Activated T-helper 1 cell treated with anti-CD3 and anti-CD28 coated beads, Interleukin-12 subunit alpha, Interleukin-12 subunit beta, Interleukin-2, Interleukin-4 antibody, amounts not matched to agents 30 ng/mL and 10 ng/mL and 1 ng/mL, durations not matched to agents 14 hours and 24 hours and 36 hours (primary cell): ENCODE data around the gene ERCC4. TPM values are rescaled to one million over a fixed set of nuclear protein-coding genes. Genes with fewer than 3 reads are reported as not detected.

ENCODE experiments used
- DNase-seq: peaks from one replicate; pipeline ENCODE4 v3.0.0; 2021; ENCODE audit warnings: low spot score
- H3K27ac Mint-ChIP-seq: one replicate; pipeline ENCODE4 v1.8.0; 2021; ENCODE audit warnings: mild to moderate bottlenecking, mixed read lengths
- H3K27me3 Mint-ChIP-seq: one replicate; pipeline ENCODE4 v1.8.0; 2022; ENCODE audit warnings: mild to moderate bottlenecking, moderate library complexity, mixed read lengths; ENCODE audit not compliant: insufficient read depth
- H3K36me3 Mint-ChIP-seq: one replicate; pipeline ENCODE4 v1.8.0; 2021; ENCODE audit warnings: low read depth, mixed read lengths
- H3K4me1 Mint-ChIP-seq: one replicate; pipeline ENCODE4 v1.8.0; 2021; ENCODE audit warnings: low read depth, mixed read lengths
- H3K4me3 Mint-ChIP-seq: one replicate; pipeline ENCODE4 v1.8.0; 2021; ENCODE audit warnings: mild to moderate bottlenecking, moderate library complexity, mixed read lengths
- H3K9me3 Mint-ChIP-seq: one replicate; pipeline ENCODE4 v1.8.0; 2021; ENCODE audit warnings: mixed read lengths
- intact Hi-C: fragments of 100-400 bp; cut with micrococcal nuclease; formaldehyde crosslinking; loops from one replicate; pipeline ENCODE4 v1.15.1; 2024
- total RNA-seq: library from RNA; stranded (reverse); gene quantifications from 2 replicates; pipeline ENCODE4 v1.2.3, GENCODE V29; 2022

ERCC4 gene
- total RNA-seq, 1 donor from 2014 or later = 15.9 TPM

- intact Hi-C loops = no loop called here
- no peaks in the 10 kb centered on the region for H3K36me3 Mint-ChIP-seq
- no peak overlapping the region for H3K4me3 Mint-ChIP-seq
- H3K4me1 Mint-ChIP-seq = peaks cover 4% of the 10 kb centered on the region
- H3K27me3 Mint-ChIP-seq = peaks cover 3% of the 10 kb centered on the region
- H3K9me3 Mint-ChIP-seq = no peaks in the 10 kb centered on the region
- DNase-seq = no peak
- H3K27ac Mint-ChIP-seq = no peak overlapping the region
Measured at GRCh38 chr16:13992976-13993375, 73.0 kb downstream of the ERCC4 start.

GRCh38 chr16:13994239-13995106 lies 74.5 kb downstream of the ERCC4 start:
- intact Hi-C loops = no loop called here
- DNase-seq = no peak
- no peak overlapping the region for H3K27ac Mint-ChIP-seq
- peaks cover 5% of the 10 kb centered on the region for H3K27me3 Mint-ChIP-seq
- no peaks in the 10 kb centered on the region for H3K9me3 Mint-ChIP-seq
- H3K4me1 Mint-ChIP-seq = peaks cover 12% of the 10 kb centered on the region
- H3K36me3 Mint-ChIP-seq = no peaks in the 10 kb centered on the region
- no peak overlapping the region for H3K4me3 Mint-ChIP-seq

GRCh38 chr16:13995194-13995593 lies 75.2 kb downstream of the ERCC4 start:
- intact Hi-C loops = no loop called here
- Mint-ChIP-seq H3K4me1 (peaks cover 12% of the 10 kb centered on the region), H3K27me3 (peaks cover 5% of the 10 kb centered on the region)

GRCh38 chr16:13996778-13997288 lies 76.9 kb downstream of the ERCC4 start:
- Mint-ChIP-seq H3K27ac (no peak overlapping the region), H3K9me3 (no peaks in the 10 kb centered on the region), H3K4me1 (peaks cover 12% of the 10 kb centered on the region), H3K27me3 (peaks cover 6% of the 10 kb centered on the region), H3K36me3 (no peaks in the 10 kb centered on the region), H3K4me3 (no peak overlapping the region)
- DNase-seq = no peak
- intact Hi-C loops = no loop called here

More at GRCh38 chr16:13995194-13995593, 75.2 kb downstream of the ERCC4 start:
- Mint-ChIP-seq H3K27ac (no peak overlapping the region), H3K4me3 (no peak overlapping the region), H3K36me3 (no peaks in the 10 kb centered on the region), H3K9me3 (no peaks in the 10 kb centered on the region)
- no peak for DNase-seq

GRCh38 chr16:13997526-13997925 lies 77.6 kb downstream of the ERCC4 start:
- intact Hi-C loops = no loop called here
- Mint-ChIP-seq H3K27ac (no peak overlapping the region), H3K27me3 (peaks cover 6% of the 10 kb centered on the region)

GRCh38 chr16:13997933-13998332 lies 78.0 kb downstream of the ERCC4 start:
- H3K36me3 Mint-ChIP-seq = no peaks in the 10 kb centered on the region
- no peak overlapping the region for H3K27ac Mint-ChIP-seq
- no peak overlapping the region for H3K4me3 Mint-ChIP-seq
- peaks cover 3% of the 10 kb centered on the region for H3K27me3 Mint-ChIP-seq
- peaks cover 18% of the 10 kb centered on the region for H3K4me1 Mint-ChIP-seq
- no peaks in the 10 kb centered on the region for H3K9me3 Mint-ChIP-seq
- no peak for DNase-seq
- intact Hi-C loops = no loop called here

More at GRCh38 chr16:13997526-13997925, 77.6 kb downstream of the ERCC4 start:
- Mint-ChIP-seq H3K4me3 (no peak overlapping the region), H3K9me3 (no peaks in the 10 kb centered on the region), H3K4me1 (peaks cover 14% of the 10 kb centered on the region), H3K36me3 (no peaks in the 10 kb centered on the region)
- no peak for DNase-seq

- peaks cover 22% of the 10 kb centered on the region for H3K4me1 Mint-ChIP-seq
- H3K36me3 Mint-ChIP-seq = no peaks in the 10 kb centered on the region
- DNase-seq = no peak
- intact Hi-C loops = no loop called here
- H3K27ac Mint-ChIP-seq = no peak overlapping the region
- H3K4me3 Mint-ChIP-seq = no peak overlapping the region
- H3K27me3 Mint-ChIP-seq = peaks cover 3% of the 10 kb centered on the region
- H3K9me3 Mint-ChIP-seq = no peaks in the 10 kb centered on the region
Measured at GRCh38 chr16:13999071-13999894, 79.3 kb downstream of the ERCC4 start.

GRCh38 chr16:13999895-14000425 lies 80.0 kb downstream of the ERCC4 start:
- Mint-ChIP-seq H3K9me3 (no peaks in the 10 kb centered on the region), H3K4me1 (peaks cover 22% of the 10 kb centered on the region), H3K36me3 (no peaks in the 10 kb centered on the region), H3K27ac (no peak overlapping the region), H3K4me3 (no peak overlapping the region), H3K27me3 (peaks cover 3% of the 10 kb centered on the region)
- DNase-seq = no peak
- intact Hi-C loops = no loop called here

- H3K9me3 Mint-ChIP-seq = no peaks in the 10 kb centered on the region
- H3K27ac Mint-ChIP-seq = no peak overlapping the region
- H3K4me3 Mint-ChIP-seq = no peak overlapping the region
- intact Hi-C loops = no loop called here
- DNase-seq = no peak
- H3K36me3 Mint-ChIP-seq = no peaks in the 10 kb centered on the region
- H3K27me3 Mint-ChIP-seq = peaks cover 3% of the 10 kb centered on the region
- peaks cover 22% of the 10 kb centered on the region for H3K4me1 Mint-ChIP-seq
Measured at GRCh38 chr16:14001521-14001920, 81.6 kb downstream of the ERCC4 start.

Other genes starting within 250 kb of the ERCC4 start
- 10.4 and 13.5 TPM in 2 replicates for gene MRTFB, start 151.2 kb downstream of the ERCC4 start, total RNA-seq